Tibial nerve (tissue), 4 donors: ENCODE results near the gene SUPT3H.

Experiments
- EP300 ChIP-seq, 2 donors: sonication (generic); formaldehyde crosslinking; IDR thresholded peaks; one replicate each; pipeline ENCODE4 v1.6.1; 2017; ENCODE audit warnings: antibody characterized with exemption in 2 of 2, mild to moderate bottlenecking in 1 of 2
- POLR2A ChIP-seq, 2 donors: fragments of 450-650 bp; IDR thresholded peaks; one replicate each; pipeline ENCODE4 v1.6.1; 2017; ENCODE audit warnings: antibody characterized with exemption in 2 of 2, mild to moderate bottlenecking in 2 of 2, moderate library complexity in 2 of 2
- TF ChIP-seq, protein P1 (sequence below), 5 experiments: fragments of 200-600 bp in 3 of 5; fragments of 450-650 bp in 2 of 5; sonication (generic) in 3 of 5; IDR thresholded peaks; one replicate each; pipeline ENCODE4 v1.5.1; 2016 to 2019; ENCODE audit warnings: antibody characterized with exemption in 5 of 5, mild to moderate bottlenecking in 3 of 5, moderate library complexity in 2 of 5

DNA sequence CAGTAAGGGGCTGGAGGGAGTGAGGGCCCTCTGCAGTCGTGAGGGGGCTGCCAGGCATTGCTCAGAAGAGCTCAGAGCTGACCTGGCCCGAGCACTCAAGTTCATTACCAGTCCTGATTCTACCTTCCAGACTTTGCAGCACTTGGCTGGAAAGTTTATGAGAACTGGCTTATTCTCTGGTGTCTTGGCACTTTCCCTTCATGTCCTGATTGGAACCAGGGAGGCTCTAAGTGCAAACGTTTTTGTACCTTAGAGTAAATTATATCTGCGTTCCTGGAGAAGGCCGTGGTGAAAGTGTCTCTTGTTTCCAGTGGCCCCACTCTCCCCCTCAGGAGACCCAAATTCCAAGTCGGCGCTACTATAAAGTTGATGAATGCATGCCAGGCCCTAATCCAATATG is 587.9 kb downstream of the SUPT3H start:
- TF ChIP-seq, protein P1, sequence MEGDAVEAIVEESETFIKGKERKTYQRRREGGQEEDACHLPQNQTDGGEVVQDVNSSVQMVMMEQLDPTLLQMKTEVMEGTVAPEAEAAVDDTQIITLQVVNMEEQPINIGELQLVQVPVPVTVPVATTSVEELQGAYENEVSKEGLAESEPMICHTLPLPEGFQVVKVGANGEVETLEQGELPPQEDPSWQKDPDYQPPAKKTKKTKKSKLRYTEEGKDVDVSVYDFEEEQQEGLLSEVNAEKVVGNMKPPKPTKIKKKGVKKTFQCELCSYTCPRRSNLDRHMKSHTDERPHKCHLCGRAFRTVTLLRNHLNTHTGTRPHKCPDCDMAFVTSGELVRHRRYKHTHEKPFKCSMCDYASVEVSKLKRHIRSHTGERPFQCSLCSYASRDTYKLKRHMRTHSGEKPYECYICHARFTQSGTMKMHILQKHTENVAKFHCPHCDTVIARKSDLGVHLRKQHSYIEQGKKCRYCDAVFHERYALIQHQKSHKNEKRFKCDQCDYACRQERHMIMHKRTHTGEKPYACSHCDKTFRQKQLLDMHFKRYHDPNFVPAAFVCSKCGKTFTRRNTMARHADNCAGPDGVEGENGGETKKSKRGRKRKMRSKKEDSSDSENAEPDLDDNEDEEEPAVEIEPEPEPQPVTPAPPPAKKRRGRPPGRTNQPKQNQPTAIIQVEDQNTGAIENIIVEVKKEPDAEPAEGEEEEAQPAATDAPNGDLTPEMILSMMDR (IDR thresholded peaks at IDR 0.05) = no peak
- TF ChIP-seq POLR2A (IDR thresholded peaks at IDR 0.05) (no peak), EP300 (IDR thresholded peaks at IDR 0.05) (no peak)
